RWPE2 (cell line): ENCODE data around the gene ITGB3.

Experiments
- ATAC-seq: fragments of 200-7000 bp; cut with Tn5 transposase; 3 replicates; pipeline ENCODE4 v1.9.1; 2021; ENCODE audit warnings: low read depth
- DNase-seq: peaks from one replicate; pipeline ENCODE4 v3.0.0-alpha.2; 2020; ENCODE audit warnings: low spot score
- H3K27ac ChIP-seq: fragments of 450-650 bp; 2 replicates; pipeline ENCODE4 v1.5.1; 2017; ENCODE audit warnings: mild to moderate bottlenecking; ENCODE audit not compliant: poor library complexity, severe bottlenecking
- H3K27me3 ChIP-seq: fragments of 250-450 bp; sonication (Bioruptor Pico); 2 replicates; pipeline ENCODE4 v1.5.1; 2021; ENCODE audit warnings: mild to moderate bottlenecking, moderate library complexity; ENCODE audit not compliant: insufficient read depth, poor library complexity, severe bottlenecking
- H3K36me3 ChIP-seq: fragments of 250-450 bp; sonication (Bioruptor Pico); 2 replicates; pipeline ENCODE4 v1.5.1; 2020; ENCODE audit warnings: low read depth, mild to moderate bottlenecking, moderate library complexity
- H3K4me1 ChIP-seq: fragments of 250-450 bp; sonication (Bioruptor Pico); 2 replicates; pipeline ENCODE4 v1.5.1; 2021; ENCODE audit warnings: mild to moderate bottlenecking, moderate library complexity; ENCODE audit not compliant: insufficient read depth, poor library complexity, severe bottlenecking
- H3K4me3 ChIP-seq: fragments of 250-450 bp; sonication (Bioruptor Pico); 2 replicates; pipeline ENCODE4 v1.5.1; 2021; ENCODE audit warnings: mild to moderate bottlenecking, moderate library complexity; ENCODE audit not compliant: severe bottlenecking
- H3K9me3 ChIP-seq: fragments of 250-450 bp; sonication (Bioruptor Pico); 2 replicates; pipeline ENCODE4 v1.5.1; 2021; ENCODE audit warnings: mild to moderate bottlenecking, moderate library complexity; ENCODE audit not compliant: severe bottlenecking
- CTCF ChIP-seq: fragments of 450-650 bp; IDR thresholded peaks from one replicate; pipeline ENCODE4 v1.5.1; 2017; ENCODE audit warnings: mild to moderate bottlenecking, moderate library complexity; ENCODE audit not compliant: poor library complexity, severe bottlenecking

Gene ITGB3

GRCh38 chr17:47257651-47258339, 4.2 kb downstream of the ITGB3 start:
- no peak for TF ChIP-seq CTCF
- DNase-seq (no peak), ATAC-seq (peak; percentile 59)
- Histone ChIP-seq H3K36me3 (no peaks in the 10 kb centered on the region), H3K27ac (peak overlapping the region; percentile 3), H3K4me1 (peaks cover 8% of the 10 kb centered on the region), H3K27me3 (no peaks in the 10 kb centered on the region), H3K9me3 (no peaks in the 10 kb centered on the region), H3K4me3 (no peak overlapping the region)

GRCh38 chr17:47262586-47262985, 9.0 kb downstream of the ITGB3 start:
- peaks cover 12% of the 10 kb centered on the region for H3K4me1 ChIP-seq

GRCh38 chr17:47264166-47264565, 10.5 kb downstream of the ITGB3 start:
- DNase-seq (no peak), ATAC-seq (no peak)
- Histone ChIP-seq H3K4me3 (no peak overlapping the region), H3K27ac (no peak overlapping the region), H3K36me3 (no peaks in the 10 kb centered on the region), H3K4me1 (peaks cover 10% of the 10 kb centered on the region), H3K27me3 (no peaks in the 10 kb centered on the region), H3K9me3 (no peaks in the 10 kb centered on the region)
- no peak for TF ChIP-seq CTCF

More at GRCh38 chr17:47262586-47262985, 9.0 kb downstream of the ITGB3 start:
- Histone ChIP-seq H3K27ac (no peak overlapping the region), H3K4me3 (no peak overlapping the region), H3K36me3 (no peaks in the 10 kb centered on the region), H3K9me3 (no peaks in the 10 kb centered on the region), H3K27me3 (no peaks in the 10 kb centered on the region)
- ATAC-seq (no peak), DNase-seq (no peak)
- no peak for TF ChIP-seq CTCF

- no peak for TF ChIP-seq CTCF
- no peaks in the 10 kb centered on the region for H3K27me3 ChIP-seq
- H3K27ac ChIP-seq = peak overlapping the region; percentile 53
- no peak for DNase-seq
- H3K4me1 ChIP-seq = peaks cover 10% of the 10 kb centered on the region
- no peaks in the 10 kb centered on the region for H3K36me3 ChIP-seq
- 0 out of 3 replicates have a peak, but pooled peaks have one; percentile 16 for ATAC-seq
- no peaks in the 10 kb centered on the region for H3K9me3 ChIP-seq
- H3K4me3 ChIP-seq = no peak overlapping the region
These were observed 12.4 kb downstream of the ITGB3 start for GRCh38 chr17:47265983-47266541.

GRCh38 chr17:47266782-47267181, 13.2 kb downstream of the ITGB3 start:
- H3K9me3 ChIP-seq = no peaks in the 10 kb centered on the region
- DNase-seq (no peak), ATAC-seq (no peak)
- H3K4me1 ChIP-seq = peaks cover 10% of the 10 kb centered on the region
- no peak overlapping the region for H3K4me3 ChIP-seq
- H3K36me3 ChIP-seq = no peaks in the 10 kb centered on the region
- H3K27ac ChIP-seq = peak overlapping the region; percentile 53
- no peak for TF ChIP-seq CTCF
- H3K27me3 ChIP-seq = no peaks in the 10 kb centered on the region
